ENCODE results near the gene KCNA10.

The KCNA10 gene

DNA sequence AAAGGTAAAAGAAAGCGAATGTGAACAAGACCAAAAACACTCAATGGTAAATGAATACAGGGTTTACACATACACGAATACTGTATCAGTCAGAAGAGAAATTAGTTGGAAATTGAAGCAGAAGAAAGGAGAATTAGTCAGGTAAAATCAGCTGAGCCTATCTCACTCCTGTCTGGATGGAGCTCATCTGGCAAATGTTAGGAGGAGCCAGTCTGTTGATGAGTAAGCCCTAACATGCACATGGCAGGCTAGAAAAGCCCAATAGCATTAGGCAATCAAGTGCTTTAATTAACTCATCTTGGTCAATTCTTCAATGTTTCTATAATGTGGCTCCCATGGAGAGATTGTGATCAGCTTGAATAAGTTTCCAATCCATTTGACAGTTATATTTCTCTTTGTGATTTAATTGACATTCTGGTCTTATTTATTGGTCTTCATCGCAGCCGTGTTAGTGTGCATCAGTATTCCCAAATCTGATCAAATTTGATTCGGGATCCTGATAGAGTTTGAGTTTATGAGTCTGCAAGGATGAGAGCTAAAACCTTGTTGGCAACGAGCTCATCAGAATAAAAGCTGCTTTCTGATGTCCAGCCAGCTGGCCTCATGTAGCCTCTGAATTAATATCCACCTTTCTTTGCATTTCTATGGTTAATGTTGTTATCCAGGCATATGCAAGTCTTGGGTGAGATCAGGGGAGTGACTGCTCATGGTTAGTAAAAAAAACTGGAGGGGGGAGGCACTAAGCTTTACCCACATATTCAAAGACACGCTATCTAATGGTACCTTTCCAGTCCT lies 22.1 kb upstream of the KCNA10 start:
- no peak overlapping the region for H3K4me3 ChIP-seq (ENCODE audit: low read depth, low read length)
- in situ Hi-C loops (cut with HindIII; ENCODE audit: low sequenced_read_pairs), result no loop called here
- no peak for DNase-seq (ENCODE audit: low read depth, low spot score)
- TF ChIP-seq, protein P1, sequence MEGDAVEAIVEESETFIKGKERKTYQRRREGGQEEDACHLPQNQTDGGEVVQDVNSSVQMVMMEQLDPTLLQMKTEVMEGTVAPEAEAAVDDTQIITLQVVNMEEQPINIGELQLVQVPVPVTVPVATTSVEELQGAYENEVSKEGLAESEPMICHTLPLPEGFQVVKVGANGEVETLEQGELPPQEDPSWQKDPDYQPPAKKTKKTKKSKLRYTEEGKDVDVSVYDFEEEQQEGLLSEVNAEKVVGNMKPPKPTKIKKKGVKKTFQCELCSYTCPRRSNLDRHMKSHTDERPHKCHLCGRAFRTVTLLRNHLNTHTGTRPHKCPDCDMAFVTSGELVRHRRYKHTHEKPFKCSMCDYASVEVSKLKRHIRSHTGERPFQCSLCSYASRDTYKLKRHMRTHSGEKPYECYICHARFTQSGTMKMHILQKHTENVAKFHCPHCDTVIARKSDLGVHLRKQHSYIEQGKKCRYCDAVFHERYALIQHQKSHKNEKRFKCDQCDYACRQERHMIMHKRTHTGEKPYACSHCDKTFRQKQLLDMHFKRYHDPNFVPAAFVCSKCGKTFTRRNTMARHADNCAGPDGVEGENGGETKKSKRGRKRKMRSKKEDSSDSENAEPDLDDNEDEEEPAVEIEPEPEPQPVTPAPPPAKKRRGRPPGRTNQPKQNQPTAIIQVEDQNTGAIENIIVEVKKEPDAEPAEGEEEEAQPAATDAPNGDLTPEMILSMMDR (IDR thresholded peaks at IDR 0.05; ENCODE audit: low read depth, low read length), result no peak

- TF ChIP-seq, protein P1 (IDR thresholded peaks at IDR 0.05; ENCODE audit: low read depth, low read length), result no peak
- DNase-seq (ENCODE audit: low read depth, low spot score), result no peak
- no peak overlapping the region for H3K4me3 ChIP-seq (ENCODE audit: low read depth, low read length)
- in situ Hi-C loops (cut with HindIII; ENCODE audit: low sequenced_read_pairs), result no loop called here
These were observed 19.9 kb upstream of the KCNA10 start for GRCh38 chr1:110538921-110539320.

DNA sequence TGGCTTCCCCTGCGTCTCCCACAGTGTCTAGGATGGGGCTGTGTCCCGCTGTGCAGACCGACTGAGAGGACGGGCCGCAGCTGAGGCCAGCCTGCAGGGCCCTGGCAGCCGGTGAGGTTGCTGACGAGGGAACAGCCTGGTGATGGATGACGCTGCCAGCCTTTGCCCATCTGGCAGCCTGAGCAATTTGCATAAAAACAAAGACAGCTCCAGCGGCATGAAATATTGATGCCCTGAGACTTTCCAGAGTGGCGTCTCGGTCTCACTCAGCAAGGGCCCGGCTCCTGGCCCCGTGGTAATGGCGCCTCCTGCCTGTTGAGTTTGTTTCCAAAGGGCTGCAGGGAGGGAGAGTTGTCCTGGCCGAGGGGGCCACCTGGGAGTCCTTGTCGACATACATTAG lies 19.1 kb upstream of the KCNA10 start:
- TF ChIP-seq, protein P1 (IDR thresholded peaks at IDR 0.05; ENCODE audit: low read depth, low read length), result no peak
- DNase-seq (ENCODE audit: low read depth, low spot score), result no peak
- no peak overlapping the region for H3K4me3 ChIP-seq (ENCODE audit: low read depth, low read length)
- in situ Hi-C loops (cut with HindIII; ENCODE audit: low sequenced_read_pairs), result no loop called here

- in situ Hi-C loops (cut with HindIII; ENCODE audit: low sequenced_read_pairs), result no loop called here
- TF ChIP-seq, protein P1 (IDR thresholded peaks at IDR 0.05; ENCODE audit: low read depth, low read length), result no peak
- no peak overlapping the region for H3K4me3 ChIP-seq (ENCODE audit: low read depth, low read length)
- no peak for DNase-seq (ENCODE audit: low read depth, low spot score)
These were observed 17.0 kb upstream of the KCNA10 start for GRCh38 chr1:110535985-110536384.

DNA sequence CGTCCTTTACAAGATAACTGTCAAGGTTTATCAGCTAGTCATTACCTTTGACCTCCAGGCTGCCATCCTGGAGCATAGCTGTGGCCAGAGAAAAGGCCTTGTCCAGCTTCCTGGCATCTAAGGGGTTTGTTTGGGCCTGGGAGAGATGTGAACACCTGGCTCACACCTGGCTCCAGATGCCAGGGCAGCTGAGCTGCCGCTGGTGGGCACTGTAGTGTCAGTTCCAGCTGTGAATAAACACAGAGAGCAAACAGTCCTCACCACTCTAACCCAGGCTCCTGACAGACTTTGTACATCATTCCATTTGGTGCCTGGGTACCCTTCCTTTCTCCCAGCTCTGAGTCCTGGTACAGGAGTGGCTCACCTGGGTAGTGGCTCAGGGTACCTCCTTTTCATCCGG lies 14.3 kb upstream of the KCNA10 start:
- in situ Hi-C loops (cut with HindIII; ENCODE audit: low sequenced_read_pairs), result no loop called here
- DNase-seq (ENCODE audit: low read depth, low spot score), result no peak
- H3K4me3 ChIP-seq (ENCODE audit: low read depth, low read length), result no peak overlapping the region
- TF ChIP-seq, protein P1 (IDR thresholded peaks at IDR 0.05; ENCODE audit: low read depth, low read length), result no peak

- in situ Hi-C loops (cut with HindIII; ENCODE audit: low sequenced_read_pairs), result no loop called here
- DNase-seq (ENCODE audit: low read depth, low spot score), result no peak
- TF ChIP-seq, protein P1 (IDR thresholded peaks at IDR 0.05; ENCODE audit: low read depth, low read length), result no peak
- H3K4me3 ChIP-seq (ENCODE audit: low read depth, low read length), result no peak overlapping the region
These were observed 10.0 kb upstream of the KCNA10 start for GRCh38 chr1:110529011-110529410.
